Measurements from ENCODE around the gene TMEM178B.
"Not testable (repeated sequence)": the region's sequence is repeated elsewhere in the genome, so short reads cannot be mapped to it uniquely, and the experiment has no call there.

Gene TMEM178B

GRCh38 chr7:141142058-141142457 lies 68.2 kb downstream of the TMEM178B start:
- DNase-seq (ENCODE audit: low read depth in 2 of 2): no peak

- no peak for DNase-seq (ENCODE audit: low read depth in 2 of 2)
Observed at GRCh38 chr7:141144921-141145629, 71.2 kb downstream of the TMEM178B start.

GRCh38 chr7:141145630-141145982 lies 71.7 kb downstream of the TMEM178B start:
- DNase-seq (ENCODE audit: low read depth in 2 of 2): no peak

DNA sequence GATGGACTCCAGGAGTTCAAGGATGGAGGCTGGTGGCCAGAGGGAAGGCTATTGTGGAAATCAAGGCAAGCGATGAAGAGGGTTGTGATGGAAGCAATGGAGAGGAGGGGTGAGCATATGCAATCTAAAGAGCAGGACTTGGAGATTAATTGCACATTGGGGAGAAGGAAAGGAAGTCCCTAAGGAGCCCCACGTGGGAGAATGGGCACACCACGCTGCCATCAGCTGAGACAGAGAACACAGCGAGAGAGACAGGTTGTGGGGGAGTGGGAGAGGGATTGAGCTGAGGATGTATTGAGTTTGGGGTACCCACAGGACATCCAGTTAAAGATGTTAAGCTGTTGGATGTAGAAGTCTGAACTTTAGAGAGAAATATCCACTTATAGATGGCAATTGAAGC lies 73.6 kb downstream of the TMEM178B start:
- no peak for DNase-seq (ENCODE audit: low read depth in 2 of 2)

GRCh38 chr7:141150465-141150864 lies 76.6 kb downstream of the TMEM178B start:
- no peak for DNase-seq (ENCODE audit: low read depth in 2 of 2)

- no peak for DNase-seq (ENCODE audit: low read depth in 2 of 2)
Observed at GRCh38 chr7:141151746-141152145, 77.9 kb downstream of the TMEM178B start.

DNA sequence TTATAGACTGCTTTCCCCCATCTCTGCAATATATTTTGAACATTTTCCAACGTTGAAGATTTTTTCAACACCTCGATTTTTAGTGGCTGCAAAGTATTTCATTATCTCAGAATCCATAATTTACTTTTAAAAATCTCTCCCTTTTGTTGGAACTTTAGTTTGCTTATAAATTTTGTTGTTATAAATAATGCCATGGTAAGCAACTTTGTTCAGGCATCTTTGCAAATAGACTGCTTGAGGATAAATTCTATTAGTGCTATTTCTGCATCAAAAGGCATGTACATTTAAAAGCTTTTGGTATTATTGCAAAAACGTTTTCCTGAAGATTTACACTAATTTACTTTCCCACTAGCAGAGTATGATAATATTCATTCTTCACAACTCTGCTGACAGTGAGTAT lies 79.4 kb downstream of the TMEM178B start:
- DNase-seq (ENCODE audit: low read depth in 2 of 2): no peak

GRCh38 chr7:141154131-141154732 lies 80.4 kb downstream of the TMEM178B start:
- DNase-seq (ENCODE audit: low read depth in 2 of 2): no peak

GRCh38 chr7:141156407-141156806 lies 82.5 kb downstream of the TMEM178B start:
- no peak for DNase-seq (ENCODE audit: low read depth in 2 of 2)

DNA sequence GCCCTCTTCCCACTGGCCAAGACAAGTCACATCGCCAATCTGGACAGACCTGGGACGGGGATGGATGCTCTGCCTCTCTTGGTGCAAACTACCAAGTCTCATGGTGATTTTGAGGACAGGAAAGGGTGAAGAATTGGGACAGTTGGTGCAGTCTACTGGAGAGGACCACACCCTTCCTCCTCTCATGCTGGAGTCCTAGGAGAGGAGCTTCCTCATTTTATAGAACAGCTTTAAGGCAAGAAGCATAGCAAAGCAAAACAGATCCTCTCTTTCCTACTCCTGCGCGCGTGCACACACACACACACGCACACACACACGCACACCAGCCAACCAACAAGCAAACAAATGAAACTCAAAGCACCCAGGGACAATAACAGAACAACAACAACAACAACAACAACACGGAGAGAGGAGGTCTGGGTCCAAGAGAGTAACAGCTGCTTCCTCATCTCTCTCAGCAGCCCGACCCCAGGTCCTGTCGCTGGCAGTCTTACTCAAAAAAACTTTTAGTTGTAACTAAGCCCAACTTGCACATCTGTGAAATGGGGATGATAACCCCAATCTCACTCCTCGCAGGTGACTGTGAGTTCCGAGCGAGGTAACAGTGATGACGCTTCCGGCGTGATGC lies 83.4 kb downstream of the TMEM178B start:
- no peak for DNase-seq (ENCODE audit: low read depth in 2 of 2)

- DNase-seq (ENCODE audit: low read depth in 2 of 2): peak; percentile 38 to 40
Observed at GRCh38 chr7:141158561-141158960, 84.7 kb downstream of the TMEM178B start.

DNA sequence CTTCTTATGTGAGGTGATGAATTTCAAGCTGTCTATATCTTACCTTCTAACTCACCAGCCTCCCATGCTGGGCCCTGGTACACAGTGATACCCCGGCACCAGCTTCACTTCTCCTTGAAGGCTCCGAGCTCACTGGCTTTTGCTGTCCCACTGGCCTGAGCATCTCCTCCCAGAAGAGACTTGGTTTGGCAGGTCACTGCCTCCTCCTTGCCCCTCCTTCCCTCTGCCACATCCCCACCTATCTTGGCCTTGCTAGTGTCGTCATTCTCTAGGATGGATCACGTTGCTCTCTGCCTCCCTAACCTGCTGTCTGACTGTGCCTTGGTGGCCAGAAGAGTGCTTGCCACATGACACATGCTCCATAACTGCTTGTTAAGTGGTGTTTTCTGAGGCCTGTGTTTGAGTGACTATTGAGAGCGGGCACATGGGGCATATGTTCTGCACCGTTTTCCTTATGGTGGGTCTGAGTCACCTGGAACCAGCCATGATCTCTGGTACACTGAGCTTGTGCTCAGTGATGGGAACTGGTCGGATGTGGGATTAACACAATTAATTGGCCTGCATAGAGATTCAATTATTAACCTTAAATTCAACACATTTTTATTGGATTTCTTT lies 86.5 kb downstream of the TMEM178B start:
- DNase-seq (ENCODE audit: low read depth in 2 of 2): no peak

DNA sequence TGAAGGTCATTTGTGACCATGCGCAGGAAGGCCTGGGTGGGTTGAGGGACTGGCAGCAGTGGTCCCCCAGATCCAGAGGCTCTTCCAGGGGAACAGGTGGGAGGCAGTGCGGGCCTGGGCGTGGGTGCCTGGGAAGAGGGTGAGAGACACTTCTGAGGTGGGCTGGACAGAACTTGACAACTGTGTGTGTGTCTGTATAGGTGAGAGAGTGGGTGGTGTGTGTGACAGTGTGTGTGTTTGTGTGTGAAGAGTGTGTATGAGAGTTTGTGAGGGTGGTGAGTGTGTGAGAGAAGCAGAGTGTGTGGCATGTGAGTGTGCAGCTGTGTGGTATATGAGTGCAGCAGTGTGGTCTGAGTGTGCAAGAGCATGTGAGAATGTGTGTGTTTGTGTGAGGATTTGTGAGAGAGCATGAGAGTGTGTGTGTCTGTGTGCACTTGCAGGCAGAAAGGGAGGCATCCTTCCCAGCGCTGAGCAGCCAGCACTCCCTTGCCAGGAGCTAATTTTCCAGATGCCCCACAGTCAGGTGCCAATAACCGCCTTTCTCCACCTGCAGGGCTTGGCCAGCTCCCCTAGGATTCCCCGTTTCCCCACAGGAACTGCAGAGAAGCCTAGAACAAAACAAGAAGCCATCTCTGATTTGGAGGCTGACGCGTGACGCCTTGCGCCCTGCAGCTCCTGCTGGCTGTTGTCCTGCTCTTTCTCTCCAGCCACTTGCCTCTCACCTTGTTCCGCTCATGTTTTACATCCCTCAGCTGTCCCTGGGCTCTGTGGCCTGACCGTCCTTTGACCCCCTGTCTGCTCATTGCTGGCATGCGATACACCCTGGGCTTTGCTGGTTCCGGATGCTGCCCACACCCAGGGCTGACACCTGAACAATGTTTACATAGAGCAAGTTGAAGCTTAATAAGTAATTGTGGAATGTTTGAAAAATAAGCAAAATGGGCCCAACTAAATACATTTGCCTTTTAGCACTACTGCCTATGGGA lies 88.0 kb downstream of the TMEM178B start:
- DNase-seq (ENCODE audit: low read depth in 2 of 2): no peak

- DNase-seq (ENCODE audit: low read depth in 2 of 2): no peak
Observed at GRCh38 chr7:141165521-141165920, 91.7 kb downstream of the TMEM178B start.

DNA sequence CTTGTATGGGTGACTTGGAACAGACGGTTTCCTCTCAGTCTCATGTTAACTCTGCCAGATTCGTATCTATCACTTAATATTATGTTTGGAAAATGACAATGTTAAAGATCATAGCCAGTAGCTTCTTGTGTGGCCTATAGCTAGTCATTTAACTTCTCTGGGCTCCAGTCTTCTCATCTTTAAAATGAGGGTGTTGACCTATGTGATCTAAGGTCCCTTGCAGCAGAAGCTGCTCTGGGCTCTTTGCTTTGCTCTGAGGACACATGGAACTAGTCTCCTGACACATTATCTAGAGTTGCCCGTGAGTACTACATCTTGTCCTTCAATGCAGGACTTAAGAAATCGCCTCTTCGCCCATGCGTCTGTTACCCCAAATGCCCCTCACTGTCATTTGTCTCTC lies 93.1 kb downstream of the TMEM178B start:
- DNase-seq (ENCODE audit: low read depth in 2 of 2): no peak

DNA sequence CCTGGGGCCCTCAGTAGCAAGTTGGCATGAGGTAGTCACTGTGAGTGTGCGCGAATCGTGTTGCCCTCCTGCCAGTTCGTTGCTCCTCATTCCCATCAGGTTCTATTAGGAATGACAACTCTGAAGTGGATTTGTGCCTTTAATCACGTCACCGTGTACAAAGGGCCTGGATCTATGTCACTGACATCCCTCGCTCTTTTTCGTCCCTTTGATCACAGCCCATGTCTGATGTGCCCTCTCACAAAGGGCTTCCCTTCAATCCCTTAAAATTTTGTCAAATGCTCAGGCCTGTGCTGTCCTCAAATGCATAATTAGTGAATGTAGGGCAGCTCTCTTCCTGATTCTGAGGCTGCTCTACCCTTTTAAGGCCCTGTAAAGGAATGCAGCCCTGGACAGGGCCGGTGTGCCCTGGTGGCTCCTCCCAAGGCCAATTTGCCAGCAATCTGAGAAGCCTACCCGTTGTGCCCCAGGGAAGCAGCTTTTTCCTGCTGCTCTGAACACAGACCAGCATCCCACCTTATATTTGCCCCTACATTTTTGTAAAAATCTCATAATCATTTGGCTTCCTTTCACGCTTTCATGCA lies 93.6 kb downstream of the TMEM178B start:
- DNase-seq (ENCODE audit: low read depth in 2 of 2): no peak

GRCh38 chr7:141169157-141169556 lies 95.3 kb downstream of the TMEM178B start:
- DNase-seq (ENCODE audit: low read depth in 2 of 2): not testable (repeated sequence)

DNA sequence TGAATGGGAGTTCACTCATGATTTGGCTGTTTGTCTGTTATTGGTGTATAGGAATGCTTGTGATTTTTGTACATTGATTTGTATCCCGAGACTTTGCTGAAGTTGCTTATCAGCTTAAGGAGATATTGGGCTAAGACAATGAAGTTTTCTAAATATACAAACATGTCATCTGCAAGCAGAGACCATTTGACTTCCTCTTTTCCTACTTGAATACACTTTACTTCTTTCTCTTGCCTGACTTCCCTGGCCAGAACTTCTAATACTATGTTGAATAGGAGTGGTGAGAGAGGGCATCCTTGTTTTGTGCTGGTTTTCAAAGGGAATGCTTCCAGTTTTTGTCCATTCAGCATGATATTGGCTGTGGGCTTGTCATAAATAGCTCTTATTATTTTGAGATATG lies 101.9 kb downstream of the TMEM178B start:
- not testable (repeated sequence) for DNase-seq (ENCODE audit: low read depth in 2 of 2)

DNA sequence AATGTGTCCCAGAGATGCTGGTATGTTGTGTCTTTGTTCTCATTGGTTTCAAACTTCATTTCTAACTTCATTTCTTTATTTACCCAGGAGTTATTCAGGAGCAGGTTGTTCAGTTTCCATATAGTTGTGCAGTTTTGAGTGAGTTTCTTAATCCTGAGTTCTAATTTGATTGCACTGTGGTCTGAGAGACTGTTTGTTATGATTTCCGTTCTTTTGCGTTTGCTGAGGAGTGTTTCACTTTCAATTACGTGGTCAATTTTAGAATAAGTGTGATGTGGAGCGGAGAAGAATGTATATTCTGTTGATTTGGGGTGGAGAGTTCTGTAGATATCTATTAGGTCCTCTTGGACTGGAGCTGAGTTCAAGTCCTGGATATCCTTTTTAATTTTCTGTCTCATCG lies 103.3 kb downstream of the TMEM178B start:
- not testable (repeated sequence) for DNase-seq (ENCODE audit: low read depth in 2 of 2)

GRCh38 chr7:141178486-141179135 lies 104.7 kb downstream of the TMEM178B start:
- DNase-seq (ENCODE audit: low read depth in 2 of 2): no peak

DNA sequence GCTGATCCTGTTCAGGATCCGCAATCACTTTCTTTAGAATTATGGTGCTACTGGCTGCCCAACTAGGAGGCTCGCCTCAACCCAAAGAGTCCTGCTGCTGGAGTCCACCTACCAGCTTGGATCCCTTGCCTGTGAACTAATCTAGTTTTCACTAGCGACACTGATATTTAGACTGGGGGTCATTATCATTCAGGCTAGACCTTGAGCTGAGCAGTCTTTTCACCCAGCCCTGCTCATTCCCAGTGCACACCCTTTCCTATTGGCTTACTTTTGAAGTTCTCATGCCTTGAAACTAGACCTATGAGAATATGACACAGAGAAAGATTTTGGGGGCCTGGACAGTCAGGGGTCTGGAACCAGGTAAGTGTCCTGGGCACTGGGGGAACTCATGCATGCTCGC lies 107.9 kb downstream of the TMEM178B start:
- DNase-seq (ENCODE audit: low read depth in 2 of 2): no peak
